Measurements from ENCODE around the gene MYO9B. TPM values are rescaled to one million over a fixed set of nuclear protein-coding genes. Genes with fewer than 3 reads are reported as not detected.

The MYO9B gene
- total RNA-seq, 3 donors from 2014 or later (not counting 1 experiment from before 2014, with no cell fraction given): 321 to 378 (median 365) TPM

DNA sequence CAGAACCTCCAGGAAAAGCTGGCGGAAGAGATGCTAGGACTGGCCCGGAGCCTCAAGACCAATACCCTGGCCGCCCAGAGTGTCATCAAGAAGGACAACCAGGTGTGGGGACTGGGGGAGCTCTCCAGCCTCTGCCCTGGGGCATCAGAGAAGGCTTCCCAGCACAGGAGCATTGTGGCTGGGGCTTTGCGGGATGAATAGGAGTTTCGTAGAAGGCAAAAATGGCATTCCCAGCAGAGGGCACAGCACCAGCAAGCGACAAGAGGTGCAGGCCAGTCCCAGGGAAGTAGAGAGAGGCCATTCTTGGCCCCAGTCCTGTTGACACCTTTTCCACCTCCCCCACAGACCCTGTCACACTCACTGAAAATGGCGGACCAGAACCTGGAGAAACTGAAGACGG lies 143.7 kb downstream of the MYO9B start:
- no peaks in the 10 kb centered on the region for H3K9me3 ChIP-seq (ENCODE audit: control insufficient read depth, insufficient read depth, low read length)
- no peak overlapping the region for H3K4me3 Mint-ChIP-seq
- intact Hi-C loops (cut with micrococcal nuclease): no loop called here
- H3K36me3 ChIP-seq (ENCODE audit: control insufficient read depth, insufficient read depth, low read length): peaks cover 8% of the 10 kb centered on the region
- no peak overlapping the region for H3K27ac ChIP-seq (ENCODE audit: low read length)
- H3K4me3 ChIP-seq (ENCODE audit: low read length): no peak overlapping the region
- over 99% methylated on average over 8 of the region's 8 CpGs for WGBS (ENCODE audit: insufficient coverage)
- no peak for ATAC-seq
- H3K36me3 Mint-ChIP-seq: no peaks in the 10 kb centered on the region
- DNase-seq: no peak
- no peaks in the 10 kb centered on the region for H3K27me3 Mint-ChIP-seq (ENCODE audit: low read depth in 2 of 2)
- H3K4me1 ChIP-seq (ENCODE audit: control insufficient read depth, insufficient read depth, low read length): peaks cover 16% of the 10 kb centered on the region
- peaks cover 8 to 17% of the 10 kb centered on the region in 2 donors for H3K4me1 Mint-ChIP-seq
- TF ChIP-seq CTCF (IDR thresholded peaks at IDR 0.05): no peak
- H3K27me3 ChIP-seq (ENCODE audit: control insufficient read depth, insufficient read depth, low read length): no peaks in the 10 kb centered on the region
- H3K27ac Mint-ChIP-seq: no peak overlapping the region
- H3K9me3 Mint-ChIP-seq: no peaks in the 10 kb centered on the region

DNA sequence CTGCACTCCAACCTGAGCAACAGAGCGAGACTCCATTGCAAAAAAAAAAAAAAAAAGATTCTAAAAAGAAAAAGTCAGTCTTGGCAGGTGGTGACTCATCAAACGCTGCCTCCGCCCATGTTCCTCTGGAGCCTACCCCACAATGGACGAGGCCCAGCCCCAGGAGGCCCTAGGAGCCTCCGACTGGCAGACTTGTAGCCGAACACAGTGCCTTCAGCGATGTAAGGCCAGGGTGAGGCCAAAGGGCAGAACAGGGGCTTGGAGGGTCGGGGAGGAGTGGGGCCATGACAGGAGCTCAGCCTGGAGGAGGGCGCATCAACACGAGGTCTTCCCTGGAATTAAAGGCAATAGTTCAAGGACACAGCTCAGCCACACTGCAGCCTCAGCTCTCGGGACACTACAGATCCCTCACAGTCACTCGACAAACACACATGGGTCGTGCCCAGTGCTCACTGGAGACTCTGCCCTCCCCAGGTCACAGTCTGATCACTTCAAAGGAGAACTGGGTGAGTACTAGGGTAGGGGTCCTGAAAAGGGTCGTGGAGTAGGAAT lies 144.7 kb downstream of the MYO9B start:
- Histone ChIP-seq H3K4me1 (ENCODE audit: control insufficient read depth, insufficient read depth, low read length) (peaks cover 11% of the 10 kb centered on the region), H3K9me3 (ENCODE audit: control insufficient read depth, insufficient read depth, low read length) (no peaks in the 10 kb centered on the region), H3K27me3 (ENCODE audit: control insufficient read depth, insufficient read depth, low read length) (no peaks in the 10 kb centered on the region), H3K27ac (ENCODE audit: low read length) (no peak overlapping the region), H3K4me3 (ENCODE audit: low read length) (no peak overlapping the region), H3K36me3 (ENCODE audit: control insufficient read depth, insufficient read depth, low read length) (peaks cover 8% of the 10 kb centered on the region)
- Mint-ChIP-seq H3K36me3 (no peaks in the 10 kb centered on the region), H3K9me3 (no peaks in the 10 kb centered on the region), H3K4me3 (no peak overlapping the region), H3K27me3 (ENCODE audit: low read depth in 2 of 2) (no peaks in the 10 kb centered on the region), H3K4me1 (peaks cover under 1 to 7% of the 10 kb centered on the region in 2 donors), H3K27ac (no peak overlapping the region)
- ATAC-seq (no peak), DNase-seq (no peak)
- intact Hi-C loops (cut with micrococcal nuclease): no loop called here
- TF ChIP-seq CTCF (IDR thresholded peaks at IDR 0.05): no peak
- WGBS (ENCODE audit: insufficient coverage): 78% methylated on average over 14 of the region's 14 CpGs

DNA sequence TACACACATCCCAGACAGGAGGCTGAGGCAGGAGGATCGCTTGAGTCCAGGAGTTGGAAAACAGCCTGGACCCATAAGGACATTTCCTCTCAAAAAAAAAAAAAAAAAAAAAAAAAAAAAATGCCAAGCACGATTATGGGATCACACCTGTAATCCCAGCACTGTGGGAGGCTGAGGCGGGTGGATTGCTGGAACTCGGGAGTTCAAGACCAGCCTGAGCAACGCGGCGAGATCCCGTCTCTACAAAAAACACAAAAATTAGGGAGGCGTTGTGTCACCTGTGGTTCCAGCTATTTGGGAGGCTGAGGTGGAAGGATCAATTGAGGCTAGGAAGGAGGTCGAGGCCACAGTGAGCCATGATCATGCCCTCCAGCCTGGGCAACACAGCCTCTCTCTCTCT lies 149.5 kb downstream of the MYO9B start:
- 95% methylated on average over 8 of the region's 10 CpGs for WGBS (ENCODE audit: insufficient coverage)
- no peaks in the 10 kb centered on the region for H3K9me3 Mint-ChIP-seq

More for the DNA sequence above, 149.5 kb downstream of the MYO9B start:
- DNase-seq (no peak), ATAC-seq (no peak)
- H3K27me3 Mint-ChIP-seq (ENCODE audit: low read depth in 2 of 2): no peaks in the 10 kb centered on the region
- peaks cover 21% of the 10 kb centered on the region for H3K4me1 ChIP-seq (ENCODE audit: control insufficient read depth, insufficient read depth, low read length)
- no peak for TF ChIP-seq CTCF (IDR thresholded peaks at IDR 0.05)
- H3K36me3 ChIP-seq (ENCODE audit: control insufficient read depth, insufficient read depth, low read length): no peaks in the 10 kb centered on the region
- H3K4me3 Mint-ChIP-seq: peak overlapping the region; percentile 52
- peaks cover 8 to 11% of the 10 kb centered on the region in 2 donors for H3K4me1 Mint-ChIP-seq
- H3K27me3 ChIP-seq (ENCODE audit: control insufficient read depth, insufficient read depth, low read length): no peaks in the 10 kb centered on the region
- no peaks in the 10 kb centered on the region for H3K36me3 Mint-ChIP-seq
- no peak overlapping the region for H3K4me3 ChIP-seq (ENCODE audit: low read length)
- intact Hi-C loops (cut with micrococcal nuclease): loop anchor here (5.0 kb wide), 2 partner anchors 42 to 98 kb away; partner anchors contain the start of gene BABAM1
- H3K27ac ChIP-seq (ENCODE audit: low read length): no peak overlapping the region
- no peaks in the 10 kb centered on the region for H3K9me3 ChIP-seq (ENCODE audit: control insufficient read depth, insufficient read depth, low read length)
- H3K27ac Mint-ChIP-seq: peak overlapping the region in 1 of 2 donors; percentile 99
